H1 (cell line): ENCODE measurements around the gene CSF2RB. TPM values are rescaled to one million over a fixed set of nuclear protein-coding genes. Genes with fewer than 3 reads are reported as not detected.

Source experiments
- CTCF ChIA-PET: fragments of 300-600 bp; sonication (Branson Sonifier 250); formaldehyde crosslinking; loops from one replicate; lab custom pipeline; 2021; ENCODE audit not compliant: partially characterized antibody; lab: Charles Lee
- POLR2A ChIA-PET: fragments of 300-600 bp; sonication (Branson Sonifier 250); formaldehyde crosslinking; loops from one replicate; lab custom pipeline; 2021; ENCODE audit warnings: inconsistent platforms; ENCODE audit not compliant: partially characterized antibody; lab: Charles Lee
- DNase-seq, 2 experiments: peaks; one replicate each; pipeline versions ENCODE4 v3.0.0 to v3.0.0-alpha.2; 2010 to 2022; ENCODE audit warnings: low spot score in 2 of 2, low read depth in 1 of 2, mixed read lengths in 1 of 2
- FAIRE-seq: peaks from 2 replicates; lab custom pipeline; 2011; peaks lifted over from hg19 to GRCh38; lab: Jason Lieb, UNC
- H2AFZ ChIP-seq: 2 replicates; pipeline ENCODE4 v1.8.1; 2012; ENCODE audit warnings: low read length, inconsistent platforms
- H2AK5ac ChIP-seq: 2 replicates; pipeline ENCODE4 v1.6.1; 2013; ENCODE audit warnings: low read depth, low read length
- H2BK120ac ChIP-seq: replicated peaks from 2 replicates; pipeline ENCODE3; 2013; ENCODE audit warnings: low read depth, low read length, inconsistent platforms
- H2BK12ac ChIP-seq: 2 replicates; pipeline ENCODE4 v1.6.1; 2013; ENCODE audit warnings: low read depth, low read length
- H2BK15ac ChIP-seq: 2 replicates; pipeline ENCODE4 v1.6.1; 2013; ENCODE audit warnings: low read length
- H2BK20ac ChIP-seq: 2 replicates; pipeline ENCODE4 v1.6.1; 2013; ENCODE audit warnings: low read length
- H2BK5ac ChIP-seq: 2 replicates; pipeline ENCODE4 v1.6.1; 2013; ENCODE audit warnings: low read depth, low read length
- H3K14ac ChIP-seq: 2 replicates; pipeline ENCODE4 v1.6.1; 2013; ENCODE audit warnings: inconsistent platforms; ENCODE audit not compliant: insufficient read length
- H3K18ac ChIP-seq: 2 replicates; pipeline ENCODE4 v1.6.1; 2013; ENCODE audit warnings: low read length; ENCODE audit errors: extremely low read depth
- H3K23ac ChIP-seq: 2 replicates; pipeline ENCODE4 v1.6.1; 2013; ENCODE audit warnings: inconsistent platforms; ENCODE audit not compliant: insufficient read length
- H3K23me2 ChIP-seq: 2 replicates; pipeline ENCODE4 v1.6.1; 2013; ENCODE audit warnings: low read depth, low read length
- H3K27ac ChIP-seq: 2 replicates; pipeline ENCODE4 v1.6.1; 2011; ENCODE audit warnings: low read depth, low read length, inconsistent platforms
- H3K27me3 ChIP-seq, 4 experiments: replicated peaks in 1 of 4; 1 replicate in 1 of 4; 2 replicates in 3 of 4; pipeline versions ENCODE4 v1.6.1 to v1.8.1; 2011 to 2013; ENCODE audit warnings: low read length in 3 of 4, mild to moderate bottlenecking in 3 of 4, inconsistent platforms in 2 of 4, mixed read lengths in 2 of 4, moderate library complexity in 1 of 4; ENCODE audit not compliant: control insufficient read depth in 3 of 4, insufficient read depth in 3 of 4; ENCODE audit errors: extremely low read depth in 1 of 4
- H3K36me3 ChIP-seq, 4 experiments: 2 replicates each; pipeline versions ENCODE4 v1.6.1 to v1.8.1; 2011 to 2013; ENCODE audit warnings: mild to moderate bottlenecking in 4 of 4, low read length in 3 of 4, moderate library complexity in 2 of 4, control low read depth in 1 of 4, inconsistent platforms in 1 of 4; ENCODE audit not compliant: insufficient read depth in 4 of 4, control insufficient read depth in 2 of 4
- H3K4ac ChIP-seq: replicated peaks from 2 replicates; pipeline ENCODE3; 2013; ENCODE audit warnings: low read length, low read depth, mixed read lengths, inconsistent platforms; ENCODE audit not compliant: insufficient read length
- H3K4me1 ChIP-seq, 4 experiments: replicated peaks in 1 of 4; 1 replicate in 1 of 4; 2 replicates in 3 of 4; pipeline versions ENCODE4 v1.6.1 to v1.8.1; 2011 to 2013; ENCODE audit warnings: low read length in 3 of 4, inconsistent platforms in 2 of 4, mixed read lengths in 1 of 4; ENCODE audit not compliant: insufficient read depth in 4 of 4, control insufficient read depth in 3 of 4
- H3K4me2 ChIP-seq, 2 experiments: 2 replicates each; pipeline versions ENCODE4 v1.6.1 to v1.8.1; 2011 to 2013; ENCODE audit warnings: low read depth in 2 of 2, low read length in 2 of 2, control low read depth in 1 of 2, inconsistent platforms in 1 of 2, mild to moderate bottlenecking in 1 of 2; ENCODE audit not compliant: insufficient read depth in 1 of 2
- H3K4me3 ChIP-seq, 4 experiments: fragments of 200-600, 300-600 bp in 1 of 4; sonication (generic), shearing (Covaris generic), sonication (Bioruptor Twin) in 1 of 4; 2 replicates each; pipeline versions ENCODE4 v1.5.1 to v1.8.1; 2011 to 2016; ENCODE audit warnings: low read length in 4 of 4, low read depth in 3 of 4, control low read depth in 2 of 4, inconsistent platforms in 2 of 4, mild to moderate bottlenecking in 2 of 4, mixed read lengths in 1 of 4, moderate library complexity in 1 of 4; ENCODE audit not compliant: insufficient read depth in 2 of 4; ENCODE audit errors: extremely low read depth in 1 of 4
- H3K56ac ChIP-seq: replicated peaks from 2 replicates; pipeline ENCODE3; 2013; ENCODE audit warnings: low read depth, mild to moderate bottlenecking, mixed read lengths, low read length, inconsistent platforms; ENCODE audit not compliant: insufficient read length
- H3K79me1 ChIP-seq: 2 replicates; pipeline ENCODE4 v1.6.1; 2013; ENCODE audit warnings: low read depth, low read length, control low read depth
- H3K79me2 ChIP-seq, 2 experiments: 2 replicates each; pipeline versions ENCODE4 v1.6.1 to v1.8.1; 2012 to 2013; ENCODE audit warnings: low read length in 2 of 2, mild to moderate bottlenecking in 2 of 2, inconsistent platforms in 1 of 2; ENCODE audit not compliant: insufficient read depth in 2 of 2, control insufficient read depth in 1 of 2
- H3K9ac ChIP-seq, 4 experiments: replicated peaks in 1 of 4; 1 replicate in 1 of 4; 2 replicates in 3 of 4; pipeline versions ENCODE4 v1.6.1 to v1.8.1; 2011 to 2013; ENCODE audit warnings: low read depth in 3 of 4, low read length in 3 of 4, control low read depth in 2 of 4, mild to moderate bottlenecking in 2 of 4, moderate library complexity in 2 of 4, inconsistent platforms in 1 of 4; ENCODE audit errors: extremely low read depth in 1 of 4
- H3K9me3 ChIP-seq, 2 experiments: 2 replicates each; pipeline versions ENCODE4 v1.6.1 to v1.8.1; 2012 to 2013; ENCODE audit warnings: mild to moderate bottlenecking in 2 of 2, moderate library complexity in 2 of 2, control low read depth in 1 of 2, inconsistent platforms in 1 of 2, low read depth in 1 of 2, low read length in 1 of 2, mixed read lengths in 1 of 2; ENCODE audit not compliant: insufficient read depth in 2 of 2
- H4K20me1 ChIP-seq, 2 experiments: replicated peaks in 1 of 2; 2 replicates each; pipeline versions ENCODE3 to v1.8.1; 2011 to 2013; ENCODE audit warnings: inconsistent platforms in 2 of 2, low read length in 2 of 2, mild to moderate bottlenecking in 1 of 2; ENCODE audit not compliant: insufficient read depth in 2 of 2, control insufficient read depth in 1 of 2
- H4K5ac ChIP-seq: 2 replicates; pipeline ENCODE4 v1.6.1; 2013; ENCODE audit warnings: low read length, low read depth, mixed read lengths, inconsistent platforms; ENCODE audit not compliant: insufficient read length
- H4K8ac ChIP-seq: 2 replicates; pipeline ENCODE4 v1.8.0; 2013; ENCODE audit warnings: mild to moderate bottlenecking, moderate library complexity, low read length, inconsistent platforms; ENCODE audit not compliant: insufficient read depth; ENCODE audit errors: extremely low read depth
- H4K91ac ChIP-seq: replicated peaks from 2 replicates; pipeline ENCODE3; 2013; ENCODE audit warnings: low read length, mixed read lengths, inconsistent platforms; ENCODE audit not compliant: insufficient read length
- HDAC2 ChIP-seq, 2 experiments: fragments of 300-600 bp in 1 of 2; sonication (generic) in 1 of 2; IDR thresholded peaks; 2 replicates each; pipeline ENCODE4 v1.6.1; 2011 to 2012; ENCODE audit warnings: low read depth in 2 of 2, low read length in 2 of 2, mild to moderate bottlenecking in 2 of 2, moderate library complexity in 2 of 2, borderline replicate concordance in 1 of 2, inconsistent platforms in 1 of 2
- HDAC6 ChIP-seq: IDR thresholded peaks from one replicate; pipeline ENCODE4 v1.7.1; 2012; ENCODE audit warnings: low read depth, mild to moderate bottlenecking, inconsistent platforms, low read length, moderate library complexity
- RNF2 ChIP-seq: fragments of 200-900, 300-1000 bp; sonication (generic); IDR thresholded peaks from 2 replicates; pipeline ENCODE4 v1.7.1; 2016; ENCODE audit warnings: borderline replicate concordance, low read depth, mild to moderate bottlenecking, antibody characterized with exemption, low read length; ENCODE audit not compliant: poor library complexity, severe bottlenecking; ENCODE audit errors: missing control alignments
- SP1 ChIP-seq: IDR thresholded peaks from 2 replicates; pipeline ENCODE4 v1.6.1; 2011; ENCODE audit warnings: low read depth, low read length
- WGBS, 2 experiments: shearing (Covaris generic) in 1 of 2; methylation state at CpG; one replicate each; pipeline versions ENCODE4 v1.1.6 to v1.1.7; 2013 to 2015; ENCODE audit warnings: low lambda C conversion rate in 2 of 2, mixed read lengths in 2 of 2, inconsistent platforms in 1 of 2, low coverage in 1 of 2, missing lambda C conversion rate in 1 of 2; ENCODE audit not compliant: insufficient replicate concordance in 2 of 2, insufficient coverage in 1 of 2, insufficient read length in 1 of 2; ENCODE audit errors: extremely low coverage in 1 of 2, missing lambda C conversion rate in 1 of 2; 5-methylcytosine and 5-hydroxymethylcytosine counted together
- polyA plus RNA-seq, 7 experiments: library from polyadenylated mRNA; depleted of rRNA in 3 of 7; stranded (reverse) in 5 of 7; unstranded in 2 of 7; fragments of >200 nt in 5 of 7; fragments of 200-250 nt in 2 of 7; gene quantifications; 1 replicate in 5 of 7; 2 replicates in 1 of 7; 4 replicates in 1 of 7; pipeline versions ENCODE4 v1.2.1 to v1.2.3, GENCODE V29; 2011 to 2013; ENCODE audit warnings: missing spikeins in 2 of 7, mixed read lengths in 2 of 7
- total RNA-seq: library from RNA; stranded (reverse); fragmentation: NEBNext Ultra II Directional; extraction: Animal tissue kit (Norgen Biotek cat#: 25700); gene quantifications from 2 replicates; pipeline ENCODE4 v1.2.1, GENCODE V29; 2021

CSF2RB gene
- total and polyA plus RNA-seq, 2 of the 8 experiments (the other 6 are each of a cell fraction or from before 2014, with no cell fraction given) = not detected

DNA sequence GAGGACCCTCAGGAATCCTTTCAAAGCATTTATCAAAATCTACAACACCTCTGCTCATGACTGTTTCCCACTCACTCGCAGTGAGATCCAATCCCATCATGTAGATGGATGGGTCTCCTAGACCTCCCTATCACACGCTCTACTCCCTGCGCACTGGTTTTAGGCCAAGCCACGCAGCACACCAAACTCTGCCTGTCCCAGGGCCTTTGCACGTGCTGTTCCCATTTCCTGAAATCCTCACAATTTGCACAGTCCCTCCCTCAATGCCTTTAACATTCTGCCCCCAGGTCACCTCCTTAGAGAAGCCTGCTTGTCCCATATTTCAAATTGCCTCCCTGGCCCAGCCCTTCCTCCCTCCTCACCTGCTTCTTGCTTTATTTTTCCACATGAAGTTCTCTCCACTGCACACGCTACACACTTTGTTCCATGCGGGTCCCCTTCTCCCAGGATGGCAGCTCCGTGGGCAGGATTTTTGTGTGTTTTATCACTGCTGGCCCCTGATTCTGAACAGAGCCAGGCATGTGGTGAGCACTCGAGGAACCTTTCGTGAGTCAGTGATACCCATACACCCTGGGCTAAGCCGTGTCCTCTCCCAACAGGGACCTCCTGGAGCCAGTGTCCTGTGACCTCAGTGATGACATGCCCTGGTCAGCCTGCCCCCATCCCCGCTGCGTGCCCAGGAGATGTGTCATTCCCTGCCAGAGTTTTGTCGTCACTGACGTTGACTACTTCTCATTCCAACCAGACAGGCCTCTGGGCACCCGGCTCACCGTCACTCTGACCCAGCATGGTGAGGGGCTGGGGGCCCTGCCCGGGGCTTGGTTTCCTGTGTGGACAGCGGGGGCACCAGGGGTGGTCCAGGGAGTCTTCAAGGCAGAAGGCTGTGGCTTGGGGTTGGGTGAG is 12.2 kb downstream of the CSF2RB start:
- no peak overlapping the region for H2AK5ac ChIP-seq
- no peak for FAIRE-seq
- TF ChIP-seq HDAC2 (IDR thresholded peaks at IDR 0.05; ENCODE audit: borderline replicate concordance in 1 of 2, low read depth in 2 of 2, low read length in 2 of 2) (no peak), SP1 (no peak), RNF2 (no peak), HDAC6 (no peak)
- no peak overlapping the region for H3K27ac ChIP-seq
- H3K4me3 ChIP-seq = no peak overlapping the region
- H3K79me1 ChIP-seq = no peaks in the 10 kb centered on the region
- no peak overlapping the region for H3K18ac ChIP-seq
- no peak overlapping the region for H3K14ac ChIP-seq
- DNase-seq = no peak
- no peak overlapping the region for H2AFZ ChIP-seq
- H2BK15ac ChIP-seq = 0 out of 2 replicates have a peak overlapping the region, but pooled peaks have one; percentile 72
- H3K4ac ChIP-seq = no peak overlapping the region
- no peaks in the 10 kb centered on the region for H3K79me2 ChIP-seq
- no peak overlapping the region for H3K56ac ChIP-seq
- H2BK120ac ChIP-seq = no peak overlapping the region
- H3K23ac ChIP-seq = no peak overlapping the region
- peaks cover 0 to 2% (median 0%) of the 10 kb centered on the region in 4 experiments; a peak in 1 of 7 replicates for H3K27me3 ChIP-seq
- no peak overlapping the region for H2BK5ac ChIP-seq
- H2BK20ac ChIP-seq = no peak overlapping the region
- no peak overlapping the region for H3K4me2 ChIP-seq
- WGBS, 2 experiments = 87% methylated on average over 18 of the region's 19 CpGs; no CpG with 5 or more reads in 1 of the 2 experiments
- H3K9ac ChIP-seq = no peak overlapping the region
- peaks cover 5% of the 10 kb centered on the region for H3K23me2 ChIP-seq
- POLR2A ChIA-PET = interaction anchor here (1.5 kb wide), 1 partner anchor 52 kb away, joined by 3 read pairs; no protein-coding TSS in a partner anchor
- no peak overlapping the region for H4K8ac ChIP-seq
- no peak overlapping the region for H4K91ac ChIP-seq
- peaks cover 0 to 5% of the 10 kb centered on the region in 2 experiments for H4K20me1 ChIP-seq
- H3K36me3 ChIP-seq = no peaks in the 10 kb centered on the region
- no peak overlapping the region for H2BK12ac ChIP-seq
- no peak overlapping the region for H4K5ac ChIP-seq
- H3K4me1 ChIP-seq = peaks cover 0 to 9% (median 3%) of the 10 kb centered on the region in 4 experiments; a peak in 4 of 7 replicates
- CTCF ChIA-PET = interaction anchor here (1.0 kb wide), 1 partner anchor 68 kb away, joined by 3 read pairs; no protein-coding TSS in a partner anchor
- no peaks in the 10 kb centered on the region; a peak in 1 of 4 replicates for H3K9me3 ChIP-seq
